GM20431 (cell line): ENCODE measurements around the gene TMEM139.

Source experiments
- in situ Hi-C: fragments of 300-500 bp; cut with MseI, MboI; formaldehyde crosslinking; loops from one replicate; pipeline ENCODE4 v1.15.0; 2020; ENCODE audit warnings: low sequenced_read_pairs; ENCODE audit not compliant: unreplicated experiment

TMEM139 gene

DNA sequence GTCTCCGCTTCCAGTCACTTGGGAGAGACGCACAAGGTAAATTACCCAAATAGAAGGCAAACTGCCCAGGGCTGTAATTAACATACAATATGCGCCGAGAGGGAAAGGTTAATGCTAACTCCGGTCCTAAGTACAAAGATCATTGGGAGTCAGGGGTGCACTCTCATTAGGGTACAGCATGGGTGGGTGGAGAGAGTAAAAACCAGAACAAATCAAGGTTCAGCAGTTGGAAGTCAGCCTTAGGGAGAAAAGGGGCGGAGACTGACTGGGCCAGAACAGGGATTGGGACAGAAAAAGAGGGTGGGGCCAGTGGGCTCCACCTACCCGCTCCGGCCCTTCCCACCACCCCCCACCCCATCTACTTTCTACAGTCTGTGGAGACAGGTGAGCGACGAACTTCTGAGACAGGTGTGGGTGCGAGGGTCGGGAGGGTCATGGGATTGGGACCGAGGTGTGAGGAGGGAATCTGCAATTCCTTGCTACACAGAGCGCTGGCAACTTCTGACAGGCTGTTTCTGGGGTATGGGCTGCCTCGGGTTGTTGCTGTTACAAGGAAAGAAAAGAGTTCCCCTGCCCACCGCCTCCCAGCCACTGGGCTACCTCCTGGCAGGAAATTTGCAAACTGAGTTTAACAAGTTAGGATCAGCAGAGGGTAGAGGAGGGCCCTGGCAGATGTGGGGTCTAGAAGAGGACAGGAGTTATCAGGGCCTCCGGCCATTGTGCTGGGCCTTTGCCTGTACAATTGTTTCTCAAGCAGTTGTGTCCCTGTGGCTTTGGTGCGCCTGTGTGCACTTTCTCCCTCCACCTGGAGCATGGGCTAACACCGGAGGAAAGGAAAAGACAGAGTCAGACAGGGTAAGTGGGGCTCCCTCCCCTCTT is at the start of gene TMEM139:
TMEM139 (plus strand) TSS at position 368 of the 879 bp plus-strand sequence. CDS start 1,000 bp downstream, outside the sequence.
- in situ Hi-C loops: no loop called here

DNA sequence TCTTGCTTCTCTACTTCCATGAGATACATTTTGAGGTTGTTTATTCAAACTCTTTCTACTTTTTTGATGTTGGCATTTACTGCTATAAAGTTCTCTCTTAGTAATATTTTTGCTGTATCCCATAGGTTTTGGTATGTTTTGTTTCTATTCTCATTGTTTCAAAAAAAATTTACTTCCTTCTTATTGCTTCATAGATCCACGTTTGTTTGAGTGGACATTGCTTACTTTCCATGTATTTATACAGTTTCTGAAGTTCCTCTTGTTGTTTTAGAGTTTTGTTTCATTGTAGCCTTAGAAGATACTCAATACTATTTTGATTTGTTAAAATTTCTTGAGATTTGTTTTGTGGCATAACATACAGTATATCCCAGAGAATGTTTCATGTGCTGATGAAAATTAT is 49.2 kb upstream of the TMEM139 start:
- in situ Hi-C loops: loop anchor here (25.0 kb wide), 1 partner anchor 177 kb away; the partner anchor contains the start of gene EPHA1

DNA sequence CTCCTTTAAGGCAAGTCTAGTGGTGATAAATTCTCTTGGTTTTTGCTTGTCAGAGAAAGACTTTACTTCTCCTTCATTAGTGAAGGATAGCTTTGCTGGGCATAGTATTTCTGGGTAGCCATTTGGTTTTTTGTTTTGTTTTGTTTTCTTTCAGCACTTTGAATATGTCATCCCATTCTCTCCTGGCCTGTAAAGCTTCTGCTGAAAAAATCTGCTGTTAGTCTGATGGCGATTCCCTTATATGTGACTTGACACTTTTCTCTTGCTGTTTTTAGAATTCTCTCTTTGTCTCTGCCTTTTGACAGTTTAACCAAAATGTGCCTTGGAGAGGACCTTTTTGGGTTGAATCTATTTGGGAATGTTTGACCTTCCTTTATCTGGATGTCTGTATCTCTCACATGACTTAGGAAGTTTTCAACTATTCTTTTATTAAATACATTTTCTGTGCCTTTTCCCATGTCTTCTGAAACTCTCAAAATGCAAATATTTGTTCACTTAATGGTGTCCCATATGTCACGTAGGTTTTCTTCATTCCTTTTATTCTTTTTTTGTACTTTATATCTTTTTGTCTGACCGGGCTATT is 48.3 kb upstream of the TMEM139 start:
- in situ Hi-C loops: loop anchor here (25.0 kb wide), 1 partner anchor 176 kb away; the partner anchor contains the start of gene EPHA1

DNA sequence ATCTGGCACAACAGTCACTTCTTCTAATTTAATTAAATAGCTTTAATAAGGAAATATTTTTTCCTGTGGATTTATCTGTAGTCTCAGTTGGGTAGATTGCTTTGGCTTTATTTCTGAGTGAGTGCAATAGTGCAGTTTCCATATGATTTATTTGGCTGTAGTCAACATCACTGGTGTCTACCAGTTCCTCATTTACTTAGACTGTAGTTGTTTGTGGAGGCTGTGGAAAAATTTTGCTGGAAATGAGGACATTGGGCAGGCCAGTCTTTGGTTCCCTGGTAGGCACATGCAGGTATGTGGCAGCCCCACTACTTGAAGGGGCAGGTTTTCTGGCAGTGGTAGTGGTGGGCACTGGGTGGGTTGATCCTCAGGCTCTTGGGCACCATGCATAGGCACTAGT is 47.4 kb upstream of the TMEM139 start:
- in situ Hi-C loops: loop anchor here (25.0 kb wide), 1 partner anchor 175 kb away; the partner anchor contains the start of gene EPHA1

DNA sequence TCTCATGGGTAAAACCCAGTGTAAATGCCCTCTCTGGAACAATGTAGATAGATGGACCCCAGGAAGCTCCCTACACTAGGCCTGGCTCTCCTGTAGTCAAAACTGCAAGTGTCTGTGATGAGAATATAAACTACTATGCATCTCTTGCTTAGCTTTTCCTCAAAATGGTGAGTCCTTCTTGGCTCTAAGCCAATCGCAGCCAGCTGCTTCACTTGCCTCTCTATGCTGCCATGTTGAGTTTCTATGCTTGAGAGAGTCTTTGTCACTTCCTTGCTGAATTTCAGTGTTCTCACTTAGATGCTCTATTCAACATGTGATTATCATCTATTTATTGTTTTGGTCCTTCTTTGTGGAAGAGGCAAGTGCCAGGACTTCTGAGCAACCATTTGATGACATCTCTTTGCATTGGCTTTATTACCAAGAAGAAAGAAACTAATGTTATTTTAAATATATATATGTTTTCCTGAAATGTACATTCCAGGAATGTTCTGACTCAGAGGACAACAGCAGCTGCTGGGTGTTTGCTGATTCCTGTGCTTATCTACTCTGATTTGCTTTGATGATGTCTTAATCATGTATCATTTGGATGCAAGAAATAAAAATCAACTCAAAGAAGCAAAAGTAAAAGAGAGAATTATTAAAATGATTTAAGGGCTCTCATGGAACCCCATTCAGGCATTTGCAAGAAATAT is 46.3 kb upstream of the TMEM139 start:
- in situ Hi-C loops: loop anchor here (25.0 kb wide), 1 partner anchor 174 kb away; the partner anchor contains the start of gene EPHA1

DNA sequence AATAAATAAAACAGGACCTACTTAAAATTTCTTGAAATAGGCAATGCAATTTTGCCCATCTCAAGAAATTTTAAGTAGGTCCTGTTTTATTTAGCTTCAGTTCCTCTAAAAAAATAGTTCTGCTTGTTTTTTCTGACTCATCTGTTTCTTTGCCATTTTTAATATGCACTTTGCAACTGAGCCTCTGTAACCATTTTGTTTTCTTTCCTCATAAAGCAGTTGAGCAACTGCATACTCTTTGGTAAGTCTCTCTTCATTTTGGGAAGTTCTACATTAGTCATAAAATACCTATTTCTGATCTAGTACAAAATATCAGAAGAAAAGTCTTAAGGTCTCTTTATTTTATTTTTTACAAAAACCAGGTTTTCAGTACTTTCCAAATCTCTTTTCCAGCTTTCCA is 44.9 kb upstream of the TMEM139 start:
- in situ Hi-C loops: loop anchor here (25.0 kb wide), 1 partner anchor 172 kb away; the partner anchor contains the start of gene EPHA1

DNA sequence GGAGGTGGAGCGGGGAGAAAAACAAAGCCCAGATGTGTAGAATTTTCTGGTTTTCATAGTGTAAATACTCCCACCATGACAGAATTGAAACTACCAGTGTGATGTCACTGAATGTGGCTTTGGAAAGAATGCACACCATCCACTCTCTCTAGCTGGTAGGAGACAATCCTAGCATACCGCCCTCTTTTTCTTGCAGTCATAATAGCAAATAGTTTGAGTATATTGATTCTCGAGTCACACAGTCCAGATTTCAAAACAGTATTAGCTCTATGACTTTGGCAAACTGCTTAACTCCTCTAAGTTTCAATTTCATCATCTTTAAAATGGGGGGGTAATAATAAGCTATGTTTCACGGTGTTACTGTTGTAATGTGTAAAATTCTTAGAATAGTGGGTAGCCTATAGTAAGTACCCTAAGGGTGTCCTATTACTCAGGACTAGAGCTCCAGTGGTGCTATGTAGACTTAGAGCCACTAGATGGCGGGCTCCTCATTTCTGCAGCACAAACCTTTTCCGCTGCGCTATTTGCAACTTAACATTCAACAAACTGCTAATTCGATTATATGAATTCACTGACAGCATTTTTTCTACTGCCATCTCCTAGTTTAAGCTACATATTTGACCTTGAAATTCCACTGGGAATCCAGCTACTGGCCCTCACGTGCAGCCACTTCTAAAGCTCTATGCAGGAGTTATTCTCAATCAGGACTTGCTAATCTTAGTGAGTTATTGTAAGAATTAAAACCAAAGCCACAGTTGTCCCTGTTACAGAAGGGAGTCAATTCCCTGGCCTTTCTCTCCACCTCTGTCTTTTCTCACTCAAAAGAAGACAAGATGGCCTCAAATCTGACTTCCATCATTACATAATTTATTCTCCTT is 44.2 kb upstream of the TMEM139 start:
- in situ Hi-C loops: loop anchor here (25.0 kb wide), 1 partner anchor 172 kb away; the partner anchor contains the start of gene EPHA1

DNA sequence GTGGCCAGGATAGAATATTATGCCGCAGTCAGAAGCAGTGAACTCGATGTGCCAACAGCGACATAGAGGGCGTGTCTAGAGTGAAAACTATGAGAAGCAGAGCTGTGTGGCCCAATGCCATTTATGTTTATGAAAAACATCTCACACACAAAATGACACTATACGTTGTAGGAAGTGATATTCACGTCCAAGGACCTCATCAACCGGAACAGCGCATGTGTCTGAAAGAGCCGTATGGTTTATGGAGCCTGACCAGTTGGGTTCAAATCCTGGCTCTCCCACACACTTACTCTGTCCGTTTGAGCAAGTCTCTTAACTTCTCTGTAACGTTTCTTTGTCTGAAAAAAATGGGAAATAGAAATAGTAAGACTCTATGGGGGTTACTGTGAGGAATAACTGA is 42.5 kb upstream of the TMEM139 start:
- in situ Hi-C loops: loop anchor here (25.0 kb wide), 1 partner anchor 170 kb away; the partner anchor contains the start of gene EPHA1

DNA sequence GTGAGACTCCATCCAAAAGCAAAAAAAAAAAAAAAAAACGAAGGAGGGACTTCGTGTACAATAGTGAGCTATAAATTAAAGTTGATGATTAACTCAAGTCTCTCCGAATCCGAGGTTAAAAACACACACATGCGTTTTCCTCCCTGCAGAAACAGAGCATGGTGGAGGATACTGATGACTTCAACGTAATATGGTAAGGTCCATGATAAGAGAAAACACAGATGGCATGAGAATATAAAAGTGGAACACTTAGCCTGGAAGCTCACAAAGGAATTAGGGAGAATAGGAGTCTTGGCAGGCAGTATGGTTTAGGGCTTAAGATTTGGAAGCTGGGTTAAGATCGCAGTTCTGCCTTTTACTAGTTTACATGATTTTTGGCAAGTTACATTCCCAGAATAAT is 41.6 kb upstream of the TMEM139 start:
- in situ Hi-C loops: loop anchor here (25.0 kb wide), 1 partner anchor 169 kb away; the partner anchor contains the start of gene EPHA1

DNA sequence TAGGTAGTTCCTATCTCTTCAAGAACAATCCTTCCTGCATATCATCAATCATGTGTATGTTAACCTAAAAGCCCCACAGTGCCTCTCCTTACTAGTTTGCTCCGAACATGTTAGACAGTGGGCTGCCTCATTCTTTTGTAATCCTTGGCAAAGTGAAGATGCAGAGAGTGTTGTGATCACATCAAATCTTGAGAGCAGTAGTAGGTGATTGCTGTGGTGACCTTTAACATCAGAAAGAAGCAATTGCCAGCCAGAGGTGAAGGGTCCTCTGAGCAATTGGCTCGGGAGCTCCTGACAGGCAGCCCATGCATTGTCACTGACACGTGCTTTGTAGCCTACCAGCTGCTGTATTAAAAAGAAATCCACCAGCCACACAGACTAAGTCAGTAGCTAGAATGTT is 41.1 kb upstream of the TMEM139 start:
- in situ Hi-C loops: loop anchor here (25.0 kb wide), 1 partner anchor 169 kb away; the partner anchor contains the start of gene EPHA1

DNA sequence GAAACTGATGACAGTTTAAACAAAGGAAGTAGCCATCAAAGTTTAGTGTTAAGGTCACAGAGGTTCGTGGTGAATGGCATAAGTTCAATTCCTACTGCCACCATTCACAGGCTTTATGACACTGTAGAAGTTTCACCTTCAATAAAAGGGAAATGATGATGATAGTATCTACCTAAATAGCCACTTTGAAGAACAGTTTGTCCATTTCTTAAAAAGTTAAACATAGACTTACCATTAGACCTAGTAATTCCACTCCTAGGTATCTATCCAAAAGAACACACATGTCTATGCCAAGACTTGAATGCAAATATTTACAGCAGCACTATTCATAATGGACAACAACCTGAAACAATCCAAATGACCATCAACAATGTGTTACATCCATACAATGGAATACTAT is 40.4 kb upstream of the TMEM139 start:
- in situ Hi-C loops: loop anchor here (25.0 kb wide), 1 partner anchor 168 kb away; the partner anchor contains the start of gene EPHA1

DNA sequence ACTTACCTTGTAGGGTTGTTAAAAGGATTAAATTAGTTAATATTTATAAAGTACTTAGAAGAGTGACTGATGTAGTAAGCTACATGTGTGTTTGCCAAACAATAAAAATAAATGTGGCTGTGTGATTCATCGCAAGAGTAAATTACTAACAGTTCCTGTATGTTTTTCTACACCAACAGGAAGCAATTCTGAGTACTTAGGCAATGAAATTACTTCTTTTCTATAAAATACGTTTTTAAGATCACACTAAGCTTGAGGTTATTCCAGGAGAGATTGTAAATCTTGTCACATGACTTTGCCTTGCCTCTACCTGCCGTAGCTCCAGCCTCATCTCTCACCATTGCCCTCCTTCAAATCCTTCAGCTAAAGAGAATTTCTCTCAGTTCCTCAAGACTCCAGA is 39.6 kb upstream of the TMEM139 start:
- in situ Hi-C loops: loop anchor here (25.0 kb wide), 1 partner anchor 167 kb away; the partner anchor contains the start of gene EPHA1

DNA sequence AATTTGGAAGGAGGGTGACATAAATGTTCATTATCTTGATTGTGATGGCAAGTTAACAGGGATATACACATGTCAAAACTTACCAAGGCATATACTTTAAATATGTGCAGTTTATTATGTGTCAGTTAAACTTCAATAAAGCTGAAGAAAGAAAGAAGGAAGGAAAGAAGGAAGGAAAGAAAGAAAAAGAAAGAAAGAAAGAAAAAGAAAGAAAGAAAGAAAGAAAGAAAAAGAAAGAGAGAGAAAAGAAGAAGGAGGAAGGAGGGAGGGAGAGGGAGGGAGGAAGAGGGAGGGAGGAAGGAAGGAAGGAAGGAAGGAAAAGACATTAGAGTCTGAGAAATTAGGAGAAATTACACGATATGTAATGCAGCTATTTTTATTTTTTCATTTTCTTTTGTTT is 37.4 kb upstream of the TMEM139 start:
- in situ Hi-C loops: loop anchor here (25.0 kb wide), 1 partner anchor 165 kb away; the partner anchor contains the start of gene EPHA1

DNA sequence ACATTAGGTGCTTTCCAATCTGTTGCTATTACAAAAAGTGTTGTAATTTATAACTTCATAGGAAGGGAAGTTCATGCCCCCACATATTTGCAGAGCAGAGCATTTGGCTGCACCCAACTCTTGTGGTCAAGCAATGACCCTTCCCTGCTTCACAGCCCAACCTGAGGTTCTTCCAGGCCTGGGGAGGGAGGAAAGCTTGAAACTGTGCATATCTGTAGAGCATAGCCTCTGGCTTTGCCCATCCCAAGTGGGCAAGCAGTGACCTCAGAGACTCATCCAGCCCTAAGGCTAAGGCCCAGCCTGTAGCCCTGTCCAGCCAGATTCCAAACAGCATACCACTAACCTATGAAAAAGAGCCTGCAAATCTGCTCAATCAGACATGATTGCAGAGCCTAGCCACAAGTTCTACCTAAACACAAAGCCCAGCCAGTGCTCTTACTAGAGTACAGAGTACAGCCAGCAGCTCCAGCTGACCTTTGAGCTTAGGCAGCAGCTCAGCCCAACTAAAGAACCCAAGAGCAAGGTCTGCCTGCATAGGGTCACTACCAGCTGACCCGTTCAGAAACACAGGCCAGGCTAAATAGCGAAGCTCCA is 35.9 kb upstream of the TMEM139 start:
- in situ Hi-C loops: loop anchor here (25.0 kb wide), 1 partner anchor 163 kb away; the partner anchor contains the start of gene EPHA1

DNA sequence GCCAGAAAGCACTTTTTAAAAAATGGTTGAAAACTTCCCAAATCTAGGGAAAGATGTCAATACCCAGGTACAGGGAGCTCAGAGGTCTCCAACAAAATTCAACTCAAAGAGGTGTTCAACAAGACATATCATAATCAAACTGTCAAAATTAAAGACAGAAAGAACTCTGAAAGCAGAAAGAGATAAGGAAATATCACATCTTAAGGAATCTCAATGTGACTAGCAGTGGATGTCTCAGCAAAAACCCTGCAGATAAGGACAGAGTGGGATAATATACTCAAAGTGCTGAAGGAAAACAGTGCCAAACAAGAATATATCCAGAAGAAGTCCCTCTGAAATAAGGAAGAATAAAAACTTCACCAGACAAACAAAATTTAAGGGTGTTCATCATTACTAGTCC is 34.6 kb upstream of the TMEM139 start:
- in situ Hi-C loops: no loop called here

DNA sequence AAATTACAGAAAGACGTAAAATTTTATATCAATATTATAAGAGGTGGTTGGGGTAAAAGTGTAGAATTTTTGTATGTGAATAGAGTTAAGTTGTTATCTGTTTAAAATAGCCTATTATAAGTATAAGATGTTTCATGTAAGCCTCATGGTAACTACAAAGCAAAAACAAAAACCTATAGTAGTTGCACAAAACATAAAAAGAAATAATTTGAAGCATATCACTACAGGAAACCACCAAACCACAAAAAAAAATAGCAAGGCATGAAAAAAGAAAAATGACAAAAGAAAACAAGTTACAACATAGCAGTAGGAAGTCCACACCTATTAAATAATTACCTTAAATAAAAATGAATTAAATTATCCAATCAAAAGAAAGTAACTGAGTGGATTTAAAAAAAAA is 33.9 kb upstream of the TMEM139 start:
- in situ Hi-C loops: no loop called here

DNA sequence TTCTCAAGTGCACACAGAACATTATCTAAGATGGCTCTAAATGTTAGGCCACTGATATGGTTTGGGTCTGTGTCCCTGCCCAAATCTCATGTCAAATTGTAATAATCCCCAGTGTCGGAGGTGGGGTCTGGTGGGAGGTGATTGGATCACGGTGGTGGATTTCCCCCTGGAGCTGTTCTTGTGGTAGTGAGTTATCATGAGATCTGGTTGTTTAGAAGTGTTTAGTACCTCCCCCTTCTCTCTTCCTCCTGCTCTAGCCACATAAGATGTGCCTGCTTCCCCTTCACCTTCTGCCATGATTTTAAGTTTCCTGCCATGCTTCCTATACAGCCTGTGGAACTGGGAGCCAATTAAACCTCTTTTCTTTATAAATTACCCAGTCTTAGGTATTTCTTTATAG is 32.8 kb upstream of the TMEM139 start:
- in situ Hi-C loops: no loop called here

DNA sequence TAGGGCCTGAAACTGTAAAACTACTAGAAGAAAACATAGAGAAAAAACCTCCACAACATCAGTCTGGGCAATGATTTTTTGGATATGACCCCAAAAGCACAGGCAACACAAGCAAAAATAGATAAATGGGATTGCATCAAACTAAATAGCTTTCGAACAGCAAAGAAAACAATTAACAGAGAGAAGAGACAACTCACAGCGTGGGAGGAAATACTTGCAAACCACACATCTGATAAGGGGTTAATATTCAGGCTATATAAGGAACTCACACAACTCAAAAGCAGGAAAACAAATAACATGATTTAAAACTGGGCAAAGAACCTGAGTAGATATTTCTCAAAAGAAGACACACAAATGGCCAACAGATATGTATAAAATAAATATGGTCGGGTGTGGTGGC is 29.2 kb upstream of the TMEM139 start:
- in situ Hi-C loops: no loop called here

DNA sequence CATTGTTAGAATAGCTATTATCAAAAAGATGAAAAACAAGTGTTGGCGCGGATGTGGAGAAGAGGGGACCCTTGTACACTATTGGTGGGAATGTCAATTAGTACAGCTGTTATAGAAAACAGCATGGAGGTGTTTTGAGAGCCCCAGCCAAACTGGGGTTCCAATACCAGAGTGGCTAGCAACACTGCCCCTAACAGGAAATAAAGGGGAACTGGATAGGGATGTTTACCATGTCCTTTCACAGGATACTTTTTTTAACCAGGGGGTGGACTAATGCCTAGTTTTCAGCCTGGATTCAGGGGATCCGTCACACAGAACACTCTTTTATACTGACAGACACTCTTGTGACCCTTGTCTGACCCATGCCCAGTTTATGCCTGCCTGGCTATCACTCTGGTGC is 28.4 kb upstream of the TMEM139 start:
- in situ Hi-C loops: no loop called here
